NT2/D1 (cell line): ENCODE data around the gene HMG20B.

Experiments used
- DNase-seq: peaks from one replicate; pipeline ENCODE4 v3.0.0-alpha.2; 2011; ENCODE audit warnings: low read depth, low spot score
- H3K27me3 ChIP-seq: 2 replicates; pipeline ENCODE4 v1.6.0; 2011; ENCODE audit warnings: mild to moderate bottlenecking; ENCODE audit not compliant: insufficient read length, insufficient read depth
- H3K36me3 ChIP-seq: 2 replicates; pipeline ENCODE4 v1.6.1; 2011; ENCODE audit warnings: mild to moderate bottlenecking, low read length, mixed read lengths; ENCODE audit not compliant: insufficient read depth, insufficient read length
- H3K4me1 ChIP-seq: 2 replicates; pipeline ENCODE4 v1.5.1; 2011; ENCODE audit not compliant: insufficient read depth, insufficient read length
- H3K4me3 ChIP-seq: 2 replicates; pipeline ENCODE4 v1.5.1; 2011; ENCODE audit warnings: low read depth; ENCODE audit not compliant: insufficient read length
- H3K9ac ChIP-seq: 2 replicates; pipeline ENCODE4 v1.6.0; 2011; ENCODE audit warnings: low read depth; ENCODE audit not compliant: insufficient read length
- H3K9me3 ChIP-seq: 2 replicates; pipeline ENCODE4 v1.5.1; 2011; ENCODE audit warnings: mild to moderate bottlenecking, low read length; ENCODE audit not compliant: insufficient read depth
- SUZ12 ChIP-seq: IDR thresholded peaks from 2 replicates; pipeline ENCODE4 v1.6.1; 2011; ENCODE audit not compliant: insufficient read length, insufficient read depth; ENCODE audit errors: extremely low read depth
- YY1 ChIP-seq: IDR thresholded peaks from 2 replicates; pipeline ENCODE4 v1.6.1; 2011; ENCODE audit not compliant: insufficient read length, insufficient read depth
- ZNF274 ChIP-seq: IDR thresholded peaks from 2 replicates; pipeline ENCODE4 v1.6.1; 2011; ENCODE audit warnings: mild to moderate bottlenecking, low read depth, low read length

Gene HMG20B

GRCh38 chr19:3533563-3534216, 39.1 kb upstream of the HMG20B start:
- no peak overlapping the region for H3K9ac ChIP-seq
- no peak overlapping the region for H3K4me3 ChIP-seq
- no peaks in the 10 kb centered on the region for H3K9me3 ChIP-seq
- no peaks in the 10 kb centered on the region for H3K27me3 ChIP-seq
- peaks cover 85% of the 10 kb centered on the region for H3K36me3 ChIP-seq
- no peak for DNase-seq
- TF ChIP-seq ZNF274: no peak
- no peak for TF ChIP-seq YY1
- TF ChIP-seq SUZ12: no peak
- H3K4me1 ChIP-seq: peaks cover 12% of the 10 kb centered on the region

GRCh38 chr19:3534375-3535234, 38.1 kb upstream of the HMG20B start:
- Histone ChIP-seq H3K9me3 (no peaks in the 10 kb centered on the region), H3K36me3 (peaks cover 86% of the 10 kb centered on the region), H3K4me3 (no peak overlapping the region), H3K27me3 (no peaks in the 10 kb centered on the region), H3K9ac (no peak overlapping the region), H3K4me1 (peaks cover 20% of the 10 kb centered on the region)
- no peak for DNase-seq
- no peak for TF ChIP-seq YY1
- TF ChIP-seq ZNF274: no peak
- no peak for TF ChIP-seq SUZ12

DNA sequence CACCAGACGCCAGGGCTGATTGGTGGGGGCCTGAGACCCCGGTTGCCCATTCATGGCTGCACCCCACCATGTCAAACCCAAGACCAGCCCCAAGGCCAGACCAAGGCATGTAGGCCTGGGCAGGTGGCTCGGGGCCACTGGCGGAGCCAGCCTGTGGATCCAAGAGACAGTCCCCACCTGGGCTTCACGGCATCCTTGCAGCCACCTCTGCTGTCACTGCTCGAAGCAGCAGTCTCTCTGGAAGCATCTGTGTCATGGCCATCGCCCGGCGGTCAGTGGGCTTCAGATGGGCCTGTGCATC, 37.6 kb upstream of the HMG20B start:
- peaks cover 87% of the 10 kb centered on the region for H3K36me3 ChIP-seq
- H3K27me3 ChIP-seq: no peaks in the 10 kb centered on the region
- no peak for TF ChIP-seq YY1
- TF ChIP-seq ZNF274: no peak
- no peak for TF ChIP-seq SUZ12
- no peak overlapping the region for H3K4me3 ChIP-seq
- peaks cover 20% of the 10 kb centered on the region for H3K4me1 ChIP-seq
- DNase-seq: no peak
- no peaks in the 10 kb centered on the region for H3K9me3 ChIP-seq
- no peak overlapping the region for H3K9ac ChIP-seq

GRCh38 chr19:3535563-3535965, 37.2 kb upstream of the HMG20B start:
- TF ChIP-seq YY1 (no peak), SUZ12 (no peak), ZNF274 (no peak)
- no peak for DNase-seq
- H3K9ac ChIP-seq: no peak overlapping the region
- no peaks in the 10 kb centered on the region for H3K27me3 ChIP-seq
- H3K36me3 ChIP-seq: peaks cover 83% of the 10 kb centered on the region
- H3K9me3 ChIP-seq: no peaks in the 10 kb centered on the region
- peaks cover 20% of the 10 kb centered on the region for H3K4me1 ChIP-seq
- H3K4me3 ChIP-seq: no peak overlapping the region

- Histone ChIP-seq H3K27me3 (no peaks in the 10 kb centered on the region), H3K4me3 (no peak overlapping the region), H3K36me3 (peaks cover 79% of the 10 kb centered on the region), H3K4me1 (peaks cover 20% of the 10 kb centered on the region), H3K9ac (no peak overlapping the region), H3K9me3 (no peaks in the 10 kb centered on the region)
- no peak for DNase-seq
- no peak for TF ChIP-seq SUZ12
- TF ChIP-seq ZNF274: no peak
- TF ChIP-seq YY1: no peak
Measured at GRCh38 chr19:3535981-3536380, 36.8 kb upstream of the HMG20B start.

GRCh38 chr19:3536429-3537100, 36.2 kb upstream of the HMG20B start:
- Histone ChIP-seq H3K9ac (peak overlapping the region; percentile 21), H3K4me1 (peaks cover 20% of the 10 kb centered on the region), H3K9me3 (no peaks in the 10 kb centered on the region), H3K36me3 (peaks cover 73% of the 10 kb centered on the region), H3K27me3 (no peaks in the 10 kb centered on the region), H3K4me3 (no peak overlapping the region)
- TF ChIP-seq SUZ12 (no peak), YY1 (no peak), ZNF274 (no peak)
- no peak for DNase-seq

DNA sequence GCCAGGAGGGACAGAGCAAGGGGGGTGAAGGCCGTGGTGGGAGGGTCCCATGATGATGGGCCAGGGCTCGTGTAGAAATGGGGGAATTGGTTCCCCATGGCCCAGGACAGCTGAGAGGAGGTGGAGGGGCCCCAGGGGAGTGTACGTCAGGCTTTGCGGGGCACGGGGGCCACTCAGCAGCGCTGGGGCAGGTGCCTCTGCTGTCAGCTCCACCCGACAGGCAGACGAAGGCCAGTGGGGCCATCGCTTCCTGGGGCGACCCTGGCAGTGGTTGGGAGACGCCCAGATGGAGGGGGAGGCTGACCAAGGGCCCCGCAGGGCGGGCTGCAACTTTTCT, 35.7 kb upstream of the HMG20B start:
- H3K4me1 ChIP-seq: peaks cover 20% of the 10 kb centered on the region
- no peaks in the 10 kb centered on the region for H3K27me3 ChIP-seq
- no peak for DNase-seq
- peaks cover 68% of the 10 kb centered on the region for H3K36me3 ChIP-seq
- no peaks in the 10 kb centered on the region for H3K9me3 ChIP-seq
- TF ChIP-seq YY1: no peak
- TF ChIP-seq SUZ12: no peak
- TF ChIP-seq ZNF274: no peak
- H3K4me3 ChIP-seq: no peak overlapping the region
- no peak overlapping the region for H3K9ac ChIP-seq
